D721Med (cell line): ENCODE results near the gene IRS1.

Source experiments
- DNase-seq: peaks from one replicate; pipeline ENCODE4 v3.0.0; 2011; ENCODE audit warnings: low spot score; ENCODE audit not compliant: insufficient read length
- FAIRE-seq: peaks from 2 replicates; lab custom pipeline; 2011; peaks lifted over from hg19 to GRCh38; lab: Jason Lieb, UNC
- TF ChIP-seq, protein P1 (sequence below): IDR thresholded peaks from 2 replicates; pipeline ENCODE4 v1.5.1; 2012; ENCODE audit warnings: mild to moderate bottlenecking, control low read depth; ENCODE audit not compliant: insufficient read depth; ENCODE audit errors: missing control alignments

Gene IRS1

GRCh38 chr2:226761195-226761583 is 38.4 kb downstream of the IRS1 start:
- TF ChIP-seq, protein P1, sequence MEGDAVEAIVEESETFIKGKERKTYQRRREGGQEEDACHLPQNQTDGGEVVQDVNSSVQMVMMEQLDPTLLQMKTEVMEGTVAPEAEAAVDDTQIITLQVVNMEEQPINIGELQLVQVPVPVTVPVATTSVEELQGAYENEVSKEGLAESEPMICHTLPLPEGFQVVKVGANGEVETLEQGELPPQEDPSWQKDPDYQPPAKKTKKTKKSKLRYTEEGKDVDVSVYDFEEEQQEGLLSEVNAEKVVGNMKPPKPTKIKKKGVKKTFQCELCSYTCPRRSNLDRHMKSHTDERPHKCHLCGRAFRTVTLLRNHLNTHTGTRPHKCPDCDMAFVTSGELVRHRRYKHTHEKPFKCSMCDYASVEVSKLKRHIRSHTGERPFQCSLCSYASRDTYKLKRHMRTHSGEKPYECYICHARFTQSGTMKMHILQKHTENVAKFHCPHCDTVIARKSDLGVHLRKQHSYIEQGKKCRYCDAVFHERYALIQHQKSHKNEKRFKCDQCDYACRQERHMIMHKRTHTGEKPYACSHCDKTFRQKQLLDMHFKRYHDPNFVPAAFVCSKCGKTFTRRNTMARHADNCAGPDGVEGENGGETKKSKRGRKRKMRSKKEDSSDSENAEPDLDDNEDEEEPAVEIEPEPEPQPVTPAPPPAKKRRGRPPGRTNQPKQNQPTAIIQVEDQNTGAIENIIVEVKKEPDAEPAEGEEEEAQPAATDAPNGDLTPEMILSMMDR, result no peak
- DNase-seq, result no peak
- no peak for FAIRE-seq

DNA sequence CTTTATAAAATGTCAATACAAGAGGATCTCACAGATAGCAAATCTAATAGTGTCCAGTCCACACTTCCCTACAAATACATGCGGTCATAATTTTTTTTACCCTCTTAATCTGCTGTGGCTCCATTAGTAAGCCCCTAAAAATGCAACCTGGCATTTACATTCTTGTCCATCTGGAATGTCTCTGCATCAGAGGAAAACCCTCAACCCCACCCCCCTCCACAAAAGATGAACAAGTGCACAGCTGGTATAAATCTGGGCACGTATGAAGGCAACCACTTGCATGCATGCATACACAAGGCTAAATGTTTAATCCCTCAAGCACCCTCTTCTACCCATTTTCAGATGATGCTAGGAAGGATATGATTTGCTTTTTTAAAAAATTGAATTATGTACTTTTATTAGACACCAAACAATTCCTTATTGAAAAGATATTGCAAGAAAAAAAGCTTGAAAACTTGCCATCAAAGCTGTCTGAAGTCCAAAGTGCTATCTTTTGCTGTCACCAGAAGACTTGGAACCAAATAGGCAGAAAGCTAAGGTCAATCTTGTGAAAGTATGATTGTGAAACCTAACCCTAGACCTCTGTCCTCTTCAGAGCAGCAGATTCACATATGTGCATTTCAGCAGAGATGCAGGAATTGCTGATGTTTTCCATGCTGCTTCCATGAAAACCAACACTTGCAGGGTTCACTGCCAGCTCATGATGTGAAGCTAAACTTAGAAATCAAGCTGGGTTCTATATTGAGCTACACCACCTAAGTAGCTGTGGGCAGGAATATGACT is 39.0 kb downstream of the IRS1 start:
- no peak for DNase-seq
- TF ChIP-seq, protein P1, result no peak
- peak; percentile 46 for FAIRE-seq

DNA sequence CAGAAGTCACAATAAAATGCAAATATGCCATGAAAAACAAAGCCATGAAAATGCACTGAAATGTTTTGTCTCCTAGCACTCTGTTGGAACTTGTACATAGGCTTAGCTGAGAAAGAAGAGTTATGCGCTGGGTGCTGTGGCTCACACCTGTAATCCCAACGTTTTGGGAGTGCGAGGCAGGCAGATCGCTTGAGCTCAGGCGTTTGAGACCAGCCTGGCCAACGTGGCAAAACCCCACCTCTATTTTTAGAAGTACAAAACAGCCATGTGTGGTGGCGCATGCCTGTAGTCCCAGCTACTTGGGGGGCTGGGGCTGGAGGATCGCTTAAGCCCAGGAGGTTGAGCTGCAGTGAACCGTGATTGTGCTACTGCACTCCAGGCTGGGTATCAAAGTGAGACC is 39.9 kb downstream of the IRS1 start:
- TF ChIP-seq, protein P1, result no peak
- no peak for DNase-seq
- no peak for FAIRE-seq

DNA sequence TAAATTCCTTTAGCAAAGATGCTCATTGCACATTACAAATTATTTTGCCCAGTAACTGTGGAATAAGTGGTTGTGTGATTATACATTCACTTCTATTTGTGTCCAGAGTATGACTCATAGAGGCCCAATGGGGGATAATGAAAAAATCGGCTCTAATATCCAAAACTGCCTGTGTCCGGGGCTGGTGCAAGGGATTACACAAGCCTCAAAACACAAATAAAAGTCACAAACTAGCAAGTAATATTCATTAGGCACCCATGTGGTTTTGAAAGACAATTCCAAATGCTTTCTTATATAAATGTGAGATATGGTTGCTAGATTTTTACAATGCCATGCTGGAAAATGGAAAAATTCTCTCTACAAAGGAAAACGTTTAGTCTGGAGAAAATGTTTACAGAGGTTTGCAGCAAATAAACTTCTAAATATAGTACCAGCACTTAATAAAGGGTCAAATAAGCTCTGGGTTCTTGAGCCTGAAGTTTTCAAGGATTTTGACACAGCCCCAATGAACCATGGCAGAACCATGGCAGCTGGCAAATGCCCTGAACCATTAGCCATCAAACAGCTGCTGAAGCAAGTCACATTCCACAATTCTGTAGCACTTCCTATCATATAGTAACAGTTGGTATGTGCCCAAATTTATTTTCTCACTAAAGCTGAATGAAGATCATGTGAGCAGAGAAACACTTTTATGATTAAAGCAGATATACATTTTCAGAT is 40.5 kb downstream of the IRS1 start:
- FAIRE-seq, result peak; percentile 16
- TF ChIP-seq, protein P1, result no peak
- no peak for DNase-seq

- FAIRE-seq, result peak; percentile 72
- TF ChIP-seq, protein P1, result no peak
- no peak for DNase-seq
Observed at GRCh38 chr2:226756131-226756530, 43.5 kb downstream of the IRS1 start.

DNA sequence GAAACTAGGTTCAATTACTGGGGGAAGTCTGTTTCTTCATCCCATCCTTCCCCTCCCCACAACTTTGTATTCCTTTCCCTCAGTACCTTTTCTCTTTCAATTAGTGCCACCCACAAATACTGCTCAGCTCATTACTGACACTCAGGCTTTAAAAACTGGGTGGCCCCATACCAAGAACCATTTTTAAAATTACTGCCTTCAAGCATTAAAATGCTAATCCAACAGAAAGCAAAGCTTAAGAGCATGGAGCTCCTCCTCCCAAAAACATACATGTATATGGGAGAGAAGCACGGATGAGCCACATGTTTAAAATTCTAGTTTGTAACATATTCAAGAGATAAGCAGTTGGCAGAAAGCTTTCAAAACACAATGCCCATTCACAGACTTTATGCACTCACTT is 44.0 kb downstream of the IRS1 start:
- FAIRE-seq (no peak), DNase-seq (no peak)
- TF ChIP-seq, protein P1, result no peak
